Subcutaneous preadipocyte (primary cell): ENCODE data around the gene KLF16. TPM values are rescaled to one million over a fixed set of nuclear protein-coding genes. Genes with fewer than 3 reads are reported as not detected.

Experiments
- total RNA-seq: library from RNA; depleted of rRNA; stranded (reverse); fragments of >200 nt; gene quantifications from 2 replicates; pipeline ENCODE4 v1.2.3, GENCODE V29; 2012

Gene KLF16
- 6.6 and 11.7 TPM in 2 replicates for total RNA-seq

GRCh38 chr19:1863328-1863637, at the start of gene KLF16:
KLF16 (minus strand) TSS chr19:1863579; CDS start chr19:1863497, 82 bp downstream.

GRCh38 chr19:1905110-1905862, 41.9 kb upstream of the KLF16 start, which contains the start of the genes ADAT3 and SCAMP4:
ADAT3 (plus strand) TSS chr19:1905399; CDS start chr19:1912048, 6,649 bp downstream.
SCAMP4 (plus strand) TSS chr19:1905399; CDS start chr19:1915020, 9,621 bp downstream.

GRCh38 chr19:1885398-1886119, 22.2 kb upstream of the KLF16 start, which contains the start of gene ABHD17A:
ABHD17A (minus strand) TSS chr19:1885496; CDS start chr19:1881566, 3,930 bp downstream.

GRCh38 chr19:1848399-1849131, 14.8 kb downstream of the KLF16 start, which contains the start of gene REXO1:
REXO1 (minus strand) TSS chr19:1848483; CDS start chr19:1848358, 125 bp downstream.

GRCh38 chr19:1811942-1812425, 51.4 kb downstream of the KLF16 start, which contains the start of gene ATP8B3:
ATP8B3 (minus strand) TSS chr19:1812276; CDS start chr19:1811736, 540 bp downstream.

Other genes with a start within 250 kb of the KLF16 start
- gene TCF3, start 211.0 kb downstream of the KLF16 start, total RNA-seq = 65.4 and 78.4 TPM in 2 replicates
- not detected in 2 replicates for gene ONECUT3, start 110.1 kb downstream of the KLF16 start, total RNA-seq
- gene ATP8B3, start 51.3 kb downstream of the KLF16 start, total RNA-seq = 1.8 and 2.0 TPM in 2 replicates
- gene REXO1, start 15.1 kb downstream of the KLF16 start, total RNA-seq = 13.9 and 25.7 TPM in 2 replicates
- gene ABHD17A, start 21.9 kb upstream of the KLF16 start, total RNA-seq = 58.4 and 64.3 TPM in 2 replicates
- 2.6 and 5.1 TPM in 2 replicates for gene ADAT3, start 41.8 kb upstream of the KLF16 start, total RNA-seq
- 47.8 and 48.3 TPM in 2 replicates for gene SCAMP4, start 41.8 kb upstream of the KLF16 start, total RNA-seq
- gene CSNK1G2, start 77.6 kb upstream of the KLF16 start, total RNA-seq = 63.2 and 95.8 TPM in 2 replicates
- gene BTBD2, start 152.1 kb upstream of the KLF16 start, total RNA-seq = 74.7 and 88.6 TPM in 2 replicates
- gene MKNK2, start 187.7 kb upstream of the KLF16 start, total RNA-seq = 84.5 and 103 TPM in 2 replicates
- 42.3 and 79.2 TPM in 2 replicates for gene MOB3A, start 232.7 kb upstream of the KLF16 start, total RNA-seq
- 2.2 and 2.5 TPM in 2 replicates for gene IZUMO4, start 233.3 kb upstream of the KLF16 start, total RNA-seq